GM12892 (cell line): ENCODE results near the gene UTP25.
A peak's percentile ranks its signal among the peaks of the same experiment; 100 is the strongest.

Experiments
- DNase-seq: peaks from one replicate; pipeline ENCODE4 v3.0.0; 2011; ENCODE audit not compliant: insufficient read length
- FAIRE-seq: peaks from 2 replicates; lab custom pipeline; 2011; peaks lifted over from hg19 to GRCh38; lab: Jason Lieb, UNC
- POLR2A ChIP-seq: IDR thresholded peaks from 2 replicates; pipeline ENCODE4 v1.6.1; 2011; ENCODE audit warnings: low read depth, low read length, control low read depth
- POLR2AphosphoS5 ChIP-seq: IDR thresholded peaks from 2 replicates; pipeline ENCODE4 v1.6.1; 2011; ENCODE audit warnings: low read depth, low read length, control low read depth
- TAF1 ChIP-seq: IDR thresholded peaks from 2 replicates; pipeline ENCODE4 v1.6.1; 2011; ENCODE audit warnings: low read depth, mild to moderate bottlenecking, control low read depth, low read length, borderline replicate concordance

UTP25 gene

GRCh38 chr1:209830722-209831121, 3.0 kb downstream of the UTP25 start:
- DNase-seq, result no peak
- no peak for FAIRE-seq
- TF ChIP-seq TAF1 (no peak), POLR2AphosphoS5 (no peak), POLR2A (no peak)

- FAIRE-seq (no peak), DNase-seq (no peak)
- no peak for TF ChIP-seq TAF1
- no peak for TF ChIP-seq POLR2AphosphoS5
- TF ChIP-seq POLR2A, result no peak
Observed at GRCh38 chr1:209831615-209832014, 3.8 kb downstream of the UTP25 start.

GRCh38 chr1:209835782-209836298, 8.1 kb downstream of the UTP25 start:
- DNase-seq (no peak), FAIRE-seq (no peak)
- TF ChIP-seq POLR2A, result no peak
- TF ChIP-seq TAF1, result no peak
- no peak for TF ChIP-seq POLR2AphosphoS5

- TF ChIP-seq POLR2AphosphoS5 (no peak), TAF1 (no peak), POLR2A (no peak)
Observed at GRCh38 chr1:209837671-209838070, 9.9 kb downstream of the UTP25 start.

GRCh38 chr1:209838537-209838936, 10.8 kb downstream of the UTP25 start:
- FAIRE-seq (no peak), DNase-seq (no peak)
- TF ChIP-seq POLR2AphosphoS5 (no peak), TAF1 (no peak), POLR2A (no peak)

More at GRCh38 chr1:209837671-209838070, 9.9 kb downstream of the UTP25 start:
- DNase-seq (no peak), FAIRE-seq (no peak)

- no peak for TF ChIP-seq TAF1
- TF ChIP-seq POLR2AphosphoS5, result no peak
- no peak for TF ChIP-seq POLR2A
- no peak for FAIRE-seq
- no peak for DNase-seq
Observed at GRCh38 chr1:209839875-209840546, 12.2 kb downstream of the UTP25 start.

- TF ChIP-seq POLR2AphosphoS5 (no peak), TAF1 (no peak), POLR2A (no peak)
- DNase-seq, result no peak
- FAIRE-seq, result no peak
Observed at GRCh38 chr1:209840611-209841010, 12.8 kb downstream of the UTP25 start.

DNA sequence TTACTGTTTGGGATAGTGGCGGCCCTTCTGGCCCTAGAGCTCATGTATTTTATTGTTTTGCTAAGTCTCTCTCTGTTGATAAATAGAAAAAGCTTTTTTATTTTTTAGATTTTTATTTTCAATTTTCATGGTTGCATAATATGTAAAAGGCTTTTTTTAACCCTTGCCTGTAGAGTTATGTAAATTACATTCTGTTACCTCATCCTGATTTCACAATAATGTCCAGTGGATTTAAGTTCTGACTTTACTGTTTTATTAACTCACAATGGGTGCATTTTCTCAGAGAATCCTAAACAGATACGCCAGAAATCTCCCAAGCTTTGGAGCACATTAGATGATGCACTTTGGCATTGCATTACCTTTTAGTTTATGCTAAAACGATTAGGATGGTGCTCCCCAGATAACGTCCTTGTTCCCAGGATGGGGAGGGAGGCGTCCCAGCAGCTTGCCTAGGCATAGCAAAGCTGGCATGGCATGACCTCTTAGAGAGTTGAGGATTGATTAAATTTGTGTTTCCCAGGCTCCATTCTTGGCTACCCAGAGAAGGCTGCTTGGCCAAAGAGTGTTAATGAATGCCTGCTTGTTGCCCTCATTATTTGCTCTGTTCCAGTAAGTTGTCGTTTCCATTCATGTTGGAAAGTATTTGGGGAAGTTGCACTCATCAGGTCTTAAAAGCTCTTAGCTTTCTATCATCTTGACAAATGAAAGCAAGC, 17.1 kb downstream of the UTP25 start:
- DNase-seq (no peak), FAIRE-seq (no peak)
- TF ChIP-seq POLR2A, result no peak
- TF ChIP-seq POLR2AphosphoS5, result no peak
- no peak for TF ChIP-seq TAF1

DNA sequence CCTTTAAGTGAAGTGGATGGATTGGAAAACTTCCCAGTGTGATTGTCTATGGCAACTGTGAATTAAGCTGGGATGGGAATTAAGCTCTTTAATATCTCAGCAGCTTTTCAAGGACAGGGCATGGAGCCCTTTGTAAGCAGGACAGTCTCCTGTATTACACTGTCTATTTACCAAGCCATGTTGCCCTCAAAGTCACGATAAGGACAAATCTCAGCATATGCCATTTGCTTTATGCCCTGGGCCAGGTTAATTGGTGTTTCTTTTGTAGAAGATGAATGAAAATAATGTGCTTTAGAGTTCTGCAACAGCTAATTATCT, 17.6 kb downstream of the UTP25 start:
- TF ChIP-seq POLR2AphosphoS5 (no peak), POLR2A (no peak), TAF1 (no peak)
- FAIRE-seq, result no peak
- no peak for DNase-seq

GRCh38 chr1:209849388-209849787, 21.6 kb downstream of the UTP25 start:
- no peak for TF ChIP-seq TAF1
- no peak for TF ChIP-seq POLR2A
- no peak for TF ChIP-seq POLR2AphosphoS5
- no peak for DNase-seq
- no peak for FAIRE-seq

DNA sequence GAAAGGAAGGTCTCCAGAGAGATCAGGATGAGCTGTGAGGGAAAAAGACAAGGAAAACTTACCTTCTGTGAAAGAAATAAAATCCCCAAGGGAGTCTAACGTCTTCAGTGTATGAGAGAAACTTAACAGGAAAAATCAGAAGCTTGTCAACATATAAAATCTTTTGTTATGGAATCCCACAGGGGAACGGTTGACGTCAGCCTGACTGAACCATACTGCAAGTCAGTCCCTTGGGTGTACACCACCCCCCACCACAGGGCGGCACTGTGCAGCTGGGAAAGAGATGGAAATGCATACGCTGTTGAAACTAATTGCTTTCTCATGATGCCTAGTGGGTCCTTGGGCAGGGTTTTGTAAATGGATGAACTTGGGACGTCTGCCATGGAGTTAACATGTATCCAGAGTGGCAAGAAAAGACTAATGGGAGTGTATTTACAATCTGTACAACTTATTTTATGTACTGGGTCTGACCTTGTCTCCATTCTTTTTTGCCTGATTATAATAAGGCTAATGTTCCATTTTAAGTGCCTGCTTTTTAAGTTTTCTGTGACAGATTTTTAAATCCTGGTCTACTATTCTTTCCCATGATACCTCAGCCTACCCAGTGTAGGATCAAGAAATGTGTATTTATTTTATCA, 22.7 kb downstream of the UTP25 start:
- FAIRE-seq (peak; percentile 84), DNase-seq (peak; percentile 23)
- no peak for TF ChIP-seq POLR2A
- no peak for TF ChIP-seq TAF1
- TF ChIP-seq POLR2AphosphoS5, result no peak
